Endometrial microvascular endothelial cells (primary cell): ENCODE results near the gene CFAP119. TPM values are rescaled to one million over a fixed set of nuclear protein-coding genes. Genes with fewer than 3 reads are reported as not detected.

Experiments used
- in situ Hi-C: cut with HindIII; loops from 2 replicates; pipeline ENCODE4 v1.10.0; 2017; ENCODE audit warnings: low sequenced_read_pairs, low pct_unique_long_range_greater_than_20kb; ENCODE audit errors: inconsistent ontology term
- total RNA-seq: library from RNA; depleted of rRNA; stranded (reverse); fragments of >200 nt; gene quantifications from one replicate; pipeline ENCODE4 v1.2.3, GENCODE V29; 2015; ENCODE audit errors: inconsistent ontology term

Gene CFAP119
- total RNA-seq, 1 donor from 2014 or later, result 1.2 TPM

DNA sequence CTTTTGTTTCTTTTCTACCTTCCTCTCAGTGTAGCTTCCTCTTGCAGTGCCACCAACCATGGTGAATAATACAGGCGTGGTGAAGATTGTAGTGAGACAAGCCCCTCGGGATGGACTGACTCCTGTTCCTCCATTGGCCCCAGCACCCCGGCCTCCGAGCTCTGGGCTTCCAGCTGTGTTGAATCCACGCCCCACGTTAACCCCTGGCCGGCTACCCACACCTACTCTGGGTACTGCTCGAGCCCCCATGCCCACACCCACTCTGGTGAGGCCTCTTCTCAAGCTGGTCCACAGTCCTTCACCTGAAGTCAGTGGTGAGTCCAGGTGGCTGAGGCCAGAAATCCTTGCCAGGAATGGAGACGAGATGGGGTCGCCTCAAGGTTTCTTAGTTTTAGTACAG is 38.9 kb downstream of the CFAP119 start:
- in situ Hi-C loops, result no loop called here

DNA sequence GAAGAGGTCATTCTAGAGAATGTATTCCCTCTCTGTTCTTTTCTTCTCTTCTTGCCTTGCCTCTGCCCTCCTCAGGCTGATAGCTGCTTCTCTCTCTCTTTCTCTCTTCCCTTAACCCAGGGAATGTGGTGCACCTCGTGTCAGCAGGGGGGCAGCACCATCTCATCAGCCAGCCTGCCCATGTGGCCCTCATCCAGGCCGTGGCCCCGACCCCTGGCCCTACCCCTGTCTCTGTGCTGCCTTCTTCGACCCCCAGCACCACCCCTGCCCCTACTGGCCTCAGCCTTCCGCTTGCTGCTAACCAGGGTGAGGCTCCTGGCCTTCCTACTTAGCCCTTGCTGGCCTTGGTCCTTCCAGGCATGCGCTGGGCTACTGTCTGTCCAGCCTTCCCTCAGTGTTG is 39.4 kb downstream of the CFAP119 start:
- in situ Hi-C loops, result no loop called here

DNA sequence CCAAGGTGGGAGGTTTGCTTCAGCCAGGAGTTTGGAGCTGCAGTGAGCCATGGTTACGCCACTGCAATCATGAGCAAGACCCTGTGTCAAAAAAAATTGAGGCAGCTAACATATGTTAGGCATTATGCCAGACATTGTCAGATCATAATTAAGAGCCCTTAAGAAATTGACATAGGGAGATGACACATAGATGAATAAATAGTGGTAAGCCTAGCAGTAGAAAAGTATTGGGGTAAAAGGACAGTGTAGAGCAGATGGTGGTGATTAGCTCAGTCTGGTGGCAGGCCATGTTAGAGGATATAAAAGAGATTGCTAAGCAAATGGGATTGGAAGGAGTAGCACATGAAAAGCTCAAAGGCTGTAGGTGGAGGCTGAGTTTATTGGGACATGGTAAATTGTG is 40.3 kb downstream of the CFAP119 start:
- in situ Hi-C loops, result no loop called here

DNA sequence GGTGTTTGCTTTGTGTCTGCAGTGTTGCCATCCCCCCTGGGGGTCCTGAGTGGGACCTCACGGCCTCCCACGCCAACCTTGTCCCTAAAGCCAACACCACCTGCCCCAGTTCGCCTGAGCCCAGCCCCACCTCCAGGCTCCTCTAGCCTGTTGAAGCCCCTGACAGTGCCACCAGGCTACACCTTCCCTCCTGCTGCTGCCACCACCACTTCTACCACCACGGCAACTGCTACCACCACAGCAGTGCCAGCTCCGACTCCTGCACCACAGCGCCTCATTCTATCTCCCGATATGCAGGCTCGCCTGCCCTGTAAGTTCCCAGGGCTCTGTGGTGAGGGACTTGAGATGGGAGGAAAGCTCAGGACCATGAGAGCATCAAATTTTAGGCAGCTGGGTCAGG is 40.7 kb downstream of the CFAP119 start:
- in situ Hi-C loops, result no loop called here

DNA sequence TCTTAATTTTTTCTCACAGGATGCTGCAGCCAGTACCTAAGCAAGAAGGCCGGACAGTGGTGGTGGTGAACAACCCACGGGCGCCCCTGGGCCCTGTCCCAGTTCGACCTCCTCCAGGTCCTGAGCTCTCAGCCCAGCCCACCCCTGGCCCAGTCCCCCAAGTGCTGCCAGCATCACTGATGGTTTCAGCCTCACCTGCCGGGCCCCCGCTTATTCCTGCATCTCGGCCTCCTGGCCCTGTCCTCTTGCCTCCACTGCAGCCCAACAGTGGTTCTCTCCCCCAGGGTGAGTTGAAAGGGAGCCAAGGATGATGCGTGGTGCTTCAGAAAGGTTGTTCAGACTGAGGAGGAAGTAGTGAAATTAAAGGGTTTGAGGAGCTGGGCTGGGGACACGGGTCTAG is 41.2 kb downstream of the CFAP119 start:
- in situ Hi-C loops, result no loop called here

DNA sequence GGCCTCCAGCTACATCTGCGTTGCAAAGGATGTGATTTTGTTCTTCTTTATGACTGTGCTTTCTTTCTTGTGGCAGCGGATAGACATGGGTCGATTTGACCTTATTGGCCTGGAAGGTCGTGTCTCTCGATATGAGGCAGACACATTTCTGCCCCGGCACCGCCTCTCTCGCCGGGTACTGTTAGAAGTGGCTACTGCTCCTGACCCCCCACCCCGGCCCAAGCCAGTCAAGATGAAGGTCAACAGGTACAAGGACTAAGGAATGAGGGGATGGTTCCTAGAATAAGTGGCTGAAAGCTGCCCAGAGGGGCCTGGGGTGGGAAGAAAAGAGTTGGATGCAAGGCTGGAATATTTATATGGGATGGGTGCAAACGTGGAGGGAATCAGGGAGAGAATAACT is 41.8 kb downstream of the CFAP119 start:
- in situ Hi-C loops, result no loop called here

DNA sequence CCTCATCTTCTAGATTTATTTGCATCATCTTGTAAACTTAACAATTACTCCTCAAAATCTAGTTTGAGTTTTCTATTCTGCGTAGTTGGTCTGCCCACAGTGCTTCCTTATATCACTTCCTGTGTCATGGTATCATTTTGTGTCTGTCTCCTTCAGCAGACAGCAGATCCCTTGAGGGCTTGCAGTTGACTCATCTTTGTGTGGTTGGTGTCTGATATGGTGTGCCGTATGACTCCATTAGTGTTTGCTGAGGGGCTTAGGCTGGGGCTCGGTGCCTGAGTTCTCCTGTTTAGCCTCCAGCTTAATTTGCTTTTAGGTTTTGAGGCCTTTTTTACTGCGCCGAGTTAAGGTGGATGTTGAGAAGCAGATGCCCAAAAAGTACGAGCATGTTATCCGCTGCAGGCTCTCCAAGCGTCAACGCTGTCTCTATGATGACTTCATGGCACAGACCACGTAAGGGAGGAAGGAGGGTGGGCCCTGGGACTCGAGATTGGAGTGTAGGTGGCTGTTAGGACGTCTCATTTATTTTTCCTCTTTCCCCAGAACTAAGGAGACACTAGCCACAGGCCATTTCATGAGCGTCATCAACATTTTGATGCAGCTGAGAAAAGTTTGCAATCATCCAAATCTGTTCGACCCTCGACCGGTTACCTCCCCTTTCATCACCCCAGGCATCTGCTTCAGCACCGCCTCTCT is 46.0 kb downstream of the CFAP119 start:
- in situ Hi-C loops, result no loop called here

DNA sequence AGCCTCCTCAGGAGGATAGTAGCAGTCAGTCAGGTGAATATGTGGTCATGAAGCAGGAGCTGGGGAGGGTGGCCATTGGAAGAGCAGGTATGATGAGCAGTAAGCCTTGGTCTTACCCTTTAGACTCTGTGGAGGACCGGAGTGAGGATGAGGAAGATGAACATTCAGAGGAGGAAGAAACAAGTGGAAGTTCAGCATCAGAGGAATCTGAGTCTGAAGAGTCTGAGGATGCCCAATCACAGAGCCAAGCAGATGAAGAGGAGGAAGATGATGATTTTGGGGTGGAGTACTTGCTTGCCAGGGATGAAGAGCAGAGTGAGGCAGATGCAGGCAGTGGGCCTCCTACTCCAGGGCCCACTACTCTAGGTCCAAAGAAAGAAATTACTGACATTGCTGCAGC is 50.1 kb downstream of the CFAP119 start:
- in situ Hi-C loops, result no loop called here

DNA sequence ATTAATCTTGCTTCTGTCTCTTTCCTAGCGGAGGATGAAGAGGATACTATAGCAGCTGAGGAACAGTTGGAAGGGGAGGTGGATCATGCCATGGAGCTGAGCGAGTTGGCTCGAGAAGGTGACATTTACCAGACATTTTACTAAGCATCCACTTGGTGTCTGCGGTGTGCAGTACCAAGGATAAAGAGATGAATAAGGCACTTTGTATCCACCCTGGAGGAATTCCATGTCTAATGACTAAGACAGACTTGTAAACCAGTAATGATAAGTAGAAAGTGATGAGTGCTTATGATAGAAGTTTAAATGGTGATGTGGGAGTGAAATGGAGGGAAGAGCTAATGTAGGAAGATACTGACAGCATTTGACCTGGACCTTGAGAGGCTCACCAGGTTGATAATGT is 50.9 kb downstream of the CFAP119 start:
- in situ Hi-C loops, result no loop called here

Other genes starting within 250 kb of the CFAP119 start
- gene ZNF768, start 235.5 kb downstream of the CFAP119 start, total RNA-seq, result 25.5 TPM
- gene ZNF747, start 227.2 kb downstream of the CFAP119 start, total RNA-seq, result 4.7 TPM
- gene ZNF764, start 203.7 kb downstream of the CFAP119 start, total RNA-seq, result 8.3 TPM
- gene ZNF688, start 190.3 kb downstream of the CFAP119 start, total RNA-seq, result 10.8 TPM
- 7.2 TPM for gene ZNF785, start 176.4 kb downstream of the CFAP119 start, total RNA-seq
- 11.2 TPM for gene ZNF689, start 151.7 kb downstream of the CFAP119 start, total RNA-seq
- 22.9 TPM for gene PRR14, start 111.1 kb downstream of the CFAP119 start, total RNA-seq
- gene FBRS, start 103.6 kb downstream of the CFAP119 start, total RNA-seq, result 24.7 TPM
- gene SRCAP, start 62.9 kb downstream of the CFAP119 start, total RNA-seq, result 10.2 TPM
- gene PHKG2, start 13.6 kb downstream of the CFAP119 start, total RNA-seq, result 22.5 TPM
- gene RNF40, start 260 bp upstream of the CFAP119 start, total RNA-seq, result 69.8 TPM
- gene ZNF629, start 25.1 kb upstream of the CFAP119 start, total RNA-seq, result 6.1 TPM
- 25.8 TPM for gene BCL7C, start 132.0 kb upstream of the CFAP119 start, total RNA-seq
- gene CTF1, start 134.6 kb upstream of the CFAP119 start, total RNA-seq, result 1.3 TPM
- gene FBXL19, start 161.5 kb upstream of the CFAP119 start, total RNA-seq, result 23.1 TPM
- 13.4 TPM for gene ORAI3, start 187.0 kb upstream of the CFAP119 start, total RNA-seq
- 5.0 TPM for gene SETD1A, start 195.7 kb upstream of the CFAP119 start, total RNA-seq
- gene HSD3B7, start 223.1 kb upstream of the CFAP119 start, total RNA-seq, result 6.0 TPM
- gene STX1B, start 248.6 kb upstream of the CFAP119 start, total RNA-seq, result not detected